DOHH2 (cell line): ENCODE data around the gene NBAS.

Experiments used
- H3F3A ChIP-seq: fragments of 200-600 bp; sonication (generic), shearing (Covaris generic); 2 replicates; pipeline ENCODE4 v1.6.0; 2016; ENCODE audit warnings: antibody characterized with exemption, mild to moderate bottlenecking; ENCODE audit not compliant: control insufficient read depth, insufficient read depth
- H3K27ac ChIP-seq: fragments of 200-600 bp; sonication (generic); 2 replicates; pipeline ENCODE4 v1.5.1; 2014; ENCODE audit warnings: low read depth, mild to moderate bottlenecking, low read length, moderate library complexity
- H3K27me3 ChIP-seq: fragments of 200-600 bp; sonication (generic); 2 replicates; pipeline ENCODE4 v1.6.1; 2014; ENCODE audit warnings: mild to moderate bottlenecking, low read length, mixed read lengths; ENCODE audit not compliant: control insufficient read depth
- H3K36me3 ChIP-seq: fragments of 200-600 bp; sonication (generic); 2 replicates; pipeline ENCODE4 v1.6.1; 2014; ENCODE audit warnings: mild to moderate bottlenecking, low read length, moderate library complexity, mixed read lengths; ENCODE audit not compliant: control insufficient read depth
- H3K4me1 ChIP-seq: fragments of 200-600 bp; sonication (generic); 2 replicates; pipeline ENCODE4 v1.6.1; 2014; ENCODE audit warnings: mild to moderate bottlenecking, low read length, mixed read lengths; ENCODE audit not compliant: control insufficient read depth
- H3K4me2 ChIP-seq: fragments of 200-600 bp; sonication (generic); 2 replicates; pipeline ENCODE4 v1.6.0; 2014; ENCODE audit warnings: mild to moderate bottlenecking, low read length, moderate library complexity
- H3K4me3 ChIP-seq: fragments of 200-600 bp; sonication (generic); 2 replicates; pipeline ENCODE4 v1.5.1; 2014; ENCODE audit warnings: mild to moderate bottlenecking, low read length, mixed read lengths
- H3K79me2 ChIP-seq: fragments of 200-600 bp; sonication (generic); 2 replicates; pipeline ENCODE4 v1.6.1; 2014; ENCODE audit warnings: mild to moderate bottlenecking, low read length, mixed read lengths; ENCODE audit not compliant: control insufficient read depth
- H3K9me2 ChIP-seq: fragments of 200-600 bp; sonication (generic); replicated peaks from 2 replicates; pipeline ENCODE4 v1.6.1; 2014; ENCODE audit warnings: mild to moderate bottlenecking, low read length, mixed read lengths; ENCODE audit not compliant: control insufficient read depth
- H3K9me3 ChIP-seq: fragments of 200-600 bp; sonication (generic); 2 replicates; pipeline ENCODE4 v1.6.1; 2014; ENCODE audit warnings: antibody characterized with exemption, low read length, mixed read lengths; ENCODE audit not compliant: control insufficient read depth, insufficient read depth
- H4K20me1 ChIP-seq: fragments of 200-600 bp; sonication (generic); 2 replicates; pipeline ENCODE4 v1.6.0; 2014; ENCODE audit warnings: low read depth, mild to moderate bottlenecking, antibody characterized with exemption, low read length, moderate library complexity; ENCODE audit not compliant: control insufficient read depth, insufficient read depth
- EZH2phosphoT487 ChIP-seq: fragments of 200-600 bp; sonication (generic); IDR thresholded peaks from 2 replicates; pipeline ENCODE4 v1.6.1; 2017; ENCODE audit warnings: borderline replicate concordance, mild to moderate bottlenecking, antibody characterized with exemption, low read length, moderate library complexity, mixed read lengths
- TF ChIP-seq, protein P1 (sequence below): fragments of 200-600 bp; sonication (generic); IDR thresholded peaks from one replicate; pipeline ENCODE4 v1.5.1; 2014; ENCODE audit warnings: antibody characterized with exemption, mild to moderate bottlenecking, low read depth, low read length; ENCODE audit not compliant: poor library complexity, severe bottlenecking

The NBAS gene

GRCh38 chr2:15389895-15390294 lies 171.2 kb downstream of the NBAS start:
- Histone ChIP-seq H4K20me1 (no peaks in the 10 kb centered on the region), H3K4me1 (peaks cover 10% of the 10 kb centered on the region), H3K36me3 (no peaks in the 10 kb centered on the region; the same call in 1 of the 2 replicates), H3K9me3 (no peaks in the 10 kb centered on the region), H3K4me2 (no peak overlapping the region), H3K4me3 (no peak overlapping the region), H3K79me2 (no peaks in the 10 kb centered on the region), H3K27me3 (no peaks in the 10 kb centered on the region), H3K9me2 (no peaks in the 10 kb centered on the region), H3F3A (no peaks in the 10 kb centered on the region), H3K27ac (no peak overlapping the region)
- TF ChIP-seq, protein P1, sequence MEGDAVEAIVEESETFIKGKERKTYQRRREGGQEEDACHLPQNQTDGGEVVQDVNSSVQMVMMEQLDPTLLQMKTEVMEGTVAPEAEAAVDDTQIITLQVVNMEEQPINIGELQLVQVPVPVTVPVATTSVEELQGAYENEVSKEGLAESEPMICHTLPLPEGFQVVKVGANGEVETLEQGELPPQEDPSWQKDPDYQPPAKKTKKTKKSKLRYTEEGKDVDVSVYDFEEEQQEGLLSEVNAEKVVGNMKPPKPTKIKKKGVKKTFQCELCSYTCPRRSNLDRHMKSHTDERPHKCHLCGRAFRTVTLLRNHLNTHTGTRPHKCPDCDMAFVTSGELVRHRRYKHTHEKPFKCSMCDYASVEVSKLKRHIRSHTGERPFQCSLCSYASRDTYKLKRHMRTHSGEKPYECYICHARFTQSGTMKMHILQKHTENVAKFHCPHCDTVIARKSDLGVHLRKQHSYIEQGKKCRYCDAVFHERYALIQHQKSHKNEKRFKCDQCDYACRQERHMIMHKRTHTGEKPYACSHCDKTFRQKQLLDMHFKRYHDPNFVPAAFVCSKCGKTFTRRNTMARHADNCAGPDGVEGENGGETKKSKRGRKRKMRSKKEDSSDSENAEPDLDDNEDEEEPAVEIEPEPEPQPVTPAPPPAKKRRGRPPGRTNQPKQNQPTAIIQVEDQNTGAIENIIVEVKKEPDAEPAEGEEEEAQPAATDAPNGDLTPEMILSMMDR = no peak
- TF ChIP-seq EZH2phosphoT487 = no peak

DNA sequence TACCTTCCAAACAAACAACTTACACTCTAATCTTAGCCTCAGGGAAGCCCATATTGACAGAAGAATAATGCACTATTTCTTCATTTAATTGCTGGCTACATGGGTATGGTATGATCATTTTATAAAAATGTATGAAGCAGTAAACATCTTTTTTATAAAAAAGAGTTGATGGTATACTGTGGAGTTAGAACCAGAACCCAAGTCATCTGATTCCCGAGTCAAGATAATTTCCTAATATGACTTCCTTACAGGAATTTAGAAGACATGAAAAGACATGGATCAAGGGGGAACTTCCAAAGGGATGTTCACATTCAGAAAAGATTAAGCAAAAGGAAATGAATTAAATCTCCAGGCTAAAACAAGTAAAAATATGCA lies 171.8 kb downstream of the NBAS start:
- Histone ChIP-seq H3K79me2 (no peaks in the 10 kb centered on the region), H3K27ac (no peak overlapping the region), H3K9me2 (no peaks in the 10 kb centered on the region), H3F3A (no peaks in the 10 kb centered on the region), H4K20me1 (no peaks in the 10 kb centered on the region), H3K36me3 (no peaks in the 10 kb centered on the region; the same call in 1 of the 2 replicates), H3K4me2 (no peak overlapping the region), H3K4me1 (peaks cover 10% of the 10 kb centered on the region), H3K9me3 (no peaks in the 10 kb centered on the region), H3K27me3 (no peaks in the 10 kb centered on the region), H3K4me3 (no peak overlapping the region)
- TF ChIP-seq, protein P1 = no peak
- TF ChIP-seq EZH2phosphoT487 = no peak

DNA sequence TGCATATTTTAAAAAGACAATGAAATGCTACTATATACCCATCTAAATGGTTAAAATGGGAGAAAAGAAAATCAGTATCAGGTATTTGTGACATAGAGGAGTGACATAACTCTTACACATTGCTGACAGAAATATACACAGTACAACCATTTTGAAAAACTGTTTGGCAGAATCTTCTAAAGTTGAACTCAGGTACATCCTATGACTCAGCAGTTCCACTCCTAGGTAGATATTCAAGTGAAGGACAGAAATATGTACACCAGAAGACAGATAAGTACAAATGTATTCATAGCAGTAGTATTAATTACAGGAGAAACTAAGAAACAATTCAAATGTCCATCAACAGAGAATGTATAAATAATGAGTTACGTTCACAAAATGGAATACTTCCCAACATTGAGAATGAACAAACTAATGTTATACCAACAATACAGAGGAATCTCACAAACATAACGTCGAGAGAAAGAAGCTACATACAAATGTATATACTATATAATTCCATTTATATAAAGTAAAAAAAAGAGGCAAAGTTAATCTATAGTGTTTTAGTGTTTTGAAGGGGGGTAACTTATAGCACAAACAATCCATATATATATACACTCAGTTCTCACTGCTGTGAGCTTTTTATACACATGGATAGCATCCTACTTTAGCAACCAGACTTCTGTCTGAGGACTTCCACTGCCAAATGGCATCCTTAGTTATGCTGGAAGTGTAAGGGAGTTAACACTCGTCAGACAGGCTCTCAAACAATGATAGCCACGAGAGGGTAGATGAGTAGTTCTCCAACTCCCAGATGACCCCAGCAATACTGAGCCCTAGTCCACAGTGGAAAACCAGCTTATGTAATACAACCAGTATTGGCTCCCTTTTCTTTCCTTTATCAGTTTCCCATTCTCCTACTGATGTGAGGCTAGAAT lies 172.5 kb downstream of the NBAS start:
- Histone ChIP-seq H3K79me2 (no peaks in the 10 kb centered on the region), H3K27me3 (no peaks in the 10 kb centered on the region), H3K36me3 (no peaks in the 10 kb centered on the region; the same call in 1 of the 2 replicates), H3K9me2 (no peaks in the 10 kb centered on the region), H4K20me1 (no peaks in the 10 kb centered on the region), H3K4me3 (no peak overlapping the region), H3K27ac (no peak overlapping the region), H3K4me1 (peaks cover 10% of the 10 kb centered on the region), H3F3A (no peaks in the 10 kb centered on the region), H3K4me2 (0 out of 2 replicates have a peak overlapping the region, but pooled peaks have one; percentile 1), H3K9me3 (no peaks in the 10 kb centered on the region)
- TF ChIP-seq, protein P1 = no peak
- TF ChIP-seq EZH2phosphoT487 = no peak
